ENCODE results near the gene HTRA3.
A peak's percentile ranks its signal among the peaks of the same experiment; 100 is the strongest.

Gene HTRA3

GRCh38 chr4:8254076-8254475 is 15.5 kb upstream of the HTRA3 start:
- H3K27me3 ChIP-seq (replicated peaks) = no peaks in the 10 kb centered on the region
- no peak overlapping the region for H3K4me3 ChIP-seq (ENCODE audit: low read depth, low read length)
- in situ Hi-C loops (cut with HindIII; ENCODE audit: low pct_ligation_motif_present, low sequenced_read_pairs) = loop anchor here (25.0 kb wide), 1 partner anchor 158 kb away; no protein-coding TSS in a partner anchor
- TF ChIP-seq CTCF (IDR thresholded peaks at IDR 0.05; ENCODE audit: low read depth, low read length, missing control alignments) = no peak
- no peak overlapping the region for H3K27ac ChIP-seq
- no peaks in the 10 kb centered on the region for H3K36me3 ChIP-seq (replicated peaks)
- no peak for DNase-seq

GRCh38 chr4:8255698-8256441 is 13.7 kb upstream of the HTRA3 start:
- in situ Hi-C loops (cut with HindIII; ENCODE audit: low pct_ligation_motif_present, low sequenced_read_pairs) = loop anchor here (25.0 kb wide), 1 partner anchor 156 kb away; no protein-coding TSS in a partner anchor
- no peak for TF ChIP-seq CTCF (IDR thresholded peaks at IDR 0.05; ENCODE audit: low read depth, low read length, missing control alignments)
- Histone ChIP-seq H3K27ac (no peak overlapping the region), H3K27me3 (replicated peaks) (no peaks in the 10 kb centered on the region), H3K4me3 (ENCODE audit: low read depth, low read length) (no peak overlapping the region), H3K36me3 (replicated peaks) (no peaks in the 10 kb centered on the region)
- peak; percentile 7 for DNase-seq

GRCh38 chr4:8257854-8258253 is 11.7 kb upstream of the HTRA3 start:
- Histone ChIP-seq H3K27me3 (replicated peaks) (no peaks in the 10 kb centered on the region), H3K4me3 (ENCODE audit: low read depth, low read length) (no peak overlapping the region), H3K27ac (no peak overlapping the region), H3K36me3 (replicated peaks) (no peaks in the 10 kb centered on the region)
- no peak for DNase-seq
- no peak for TF ChIP-seq CTCF (IDR thresholded peaks at IDR 0.05; ENCODE audit: low read depth, low read length, missing control alignments)
- in situ Hi-C loops (cut with HindIII; ENCODE audit: low pct_ligation_motif_present, low sequenced_read_pairs) = loop anchor here (25.0 kb wide), 1 partner anchor 154 kb away; no protein-coding TSS in a partner anchor

- in situ Hi-C loops (cut with HindIII; ENCODE audit: low pct_ligation_motif_present, low sequenced_read_pairs) = loop anchor here (25.0 kb wide), 1 partner anchor 154 kb away; no protein-coding TSS in a partner anchor
- no peak overlapping the region for H3K4me3 ChIP-seq (ENCODE audit: low read depth, low read length)
- no peak for TF ChIP-seq CTCF (IDR thresholded peaks at IDR 0.05; ENCODE audit: low read depth, low read length, missing control alignments)
- no peak overlapping the region for H3K27ac ChIP-seq
- no peaks in the 10 kb centered on the region for H3K27me3 ChIP-seq (replicated peaks)
- H3K36me3 ChIP-seq (replicated peaks) = no peaks in the 10 kb centered on the region
- DNase-seq = no peak
Observed at GRCh38 chr4:8258552-8259212, 10.9 kb upstream of the HTRA3 start.

GRCh38 chr4:8259743-8260430 is 9.7 kb upstream of the HTRA3 start:
- in situ Hi-C loops (cut with HindIII; ENCODE audit: low pct_ligation_motif_present, low sequenced_read_pairs) = loop anchor here (25.0 kb wide), 1 partner anchor 152 kb away; no protein-coding TSS in a partner anchor
- H3K27ac ChIP-seq = no peak overlapping the region
- DNase-seq = no peak
- no peaks in the 10 kb centered on the region for H3K36me3 ChIP-seq (replicated peaks)
- no peaks in the 10 kb centered on the region for H3K27me3 ChIP-seq (replicated peaks)
- no peak overlapping the region for H3K4me3 ChIP-seq (ENCODE audit: low read depth, low read length)
- TF ChIP-seq CTCF (IDR thresholded peaks at IDR 0.05; ENCODE audit: low read depth, low read length, missing control alignments) = no peak
